Renal cortical epithelial cell (primary cell): ENCODE measurements around the gene CDH4. TPM values are rescaled to one million over a fixed set of nuclear protein-coding genes. Genes with fewer than 3 reads are reported as not detected.

ENCODE experiments used
- DNase-seq: peaks from one replicate; pipeline ENCODE4 v3.0.0-alpha.2; 2011; ENCODE audit warnings: low read depth
- total RNA-seq: library from RNA; depleted of rRNA; stranded (reverse); fragments of >200 nt; gene quantifications from 2 replicates; pipeline ENCODE4 v1.2.3, GENCODE V29; 2014

Gene CDH4
- 6.4 TPM in 2 replicates for total RNA-seq

- DNase-seq: no peak
Observed at GRCh38 chr20:61251529-61252393, at the start of gene CDH4. TSS of gene CDH4 (plus strand) at chr20:61252261.

- no peak for DNase-seq
Observed at GRCh38 chr20:61203320-61203719, 48.7 kb upstream of the CDH4 start.

- DNase-seq: no peak
Observed at GRCh38 chr20:61204206-61204605, 47.9 kb upstream of the CDH4 start.

- no peak for DNase-seq
Observed at GRCh38 chr20:61205769-61206168, 46.3 kb upstream of the CDH4 start.

GRCh38 chr20:61210862-61211261, 41.2 kb upstream of the CDH4 start:
- DNase-seq: no peak

GRCh38 chr20:61217848-61218247, 34.2 kb upstream of the CDH4 start:
- DNase-seq: no peak

- no peak for DNase-seq
Observed at GRCh38 chr20:61219021-61219431, 33.0 kb upstream of the CDH4 start.

- no peak for DNase-seq
Observed at GRCh38 chr20:61220131-61220530, 31.9 kb upstream of the CDH4 start.

- no peak for DNase-seq
Observed at GRCh38 chr20:61220626-61221325, 31.3 kb upstream of the CDH4 start.

- no peak for DNase-seq
Observed at GRCh38 chr20:61222699-61223098, 29.4 kb upstream of the CDH4 start.

GRCh38 chr20:61223121-61223520, 28.9 kb upstream of the CDH4 start:
- DNase-seq: no peak

- no peak for DNase-seq
Observed at GRCh38 chr20:61230166-61230565, 21.9 kb upstream of the CDH4 start.

- DNase-seq: no peak
Observed at GRCh38 chr20:61233590-61233989, 18.5 kb upstream of the CDH4 start.

- DNase-seq: no peak
Observed at GRCh38 chr20:61234224-61234890, 17.7 kb upstream of the CDH4 start.

GRCh38 chr20:61236713-61237112, 15.3 kb upstream of the CDH4 start:
- DNase-seq: no peak

GRCh38 chr20:61238813-61239212, 13.2 kb upstream of the CDH4 start:
- no peak for DNase-seq

- no peak for DNase-seq
Observed at GRCh38 chr20:61240814-61241213, 11.2 kb upstream of the CDH4 start.

GRCh38 chr20:61244213-61244612, 7.8 kb upstream of the CDH4 start:
- no peak for DNase-seq

GRCh38 chr20:61246269-61246668, 5.8 kb upstream of the CDH4 start:
- no peak for DNase-seq

- no peak for DNase-seq
Observed at GRCh38 chr20:61249626-61250025, 2.4 kb upstream of the CDH4 start.

GRCh38 chr20:61252601-61253263, 671 bp downstream of the CDH4 start:
- no peak for DNase-seq

GRCh38 chr20:61253264-61253639, 1.2 kb downstream of the CDH4 start:
- no peak for DNase-seq
